GM21737 (cell line): Measurements from ENCODE around the gene MORC2.

ENCODE experiments used
- ATAC-seq: cut with Tn5 transposase; IDR thresholded peaks from one replicate; pipeline ENCODE4 v1.9.1; 2021; ENCODE audit warnings: mild to moderate bottlenecking, moderate library complexity; ENCODE audit not compliant: unreplicated experiment

The MORC2 gene

GRCh38 chr22:30875481-30876215 is 92.9 kb downstream of the MORC2 start:
- ATAC-seq, result no peak
